Panc1 (cell line): ENCODE results near the gene PAPSS2. TPM values are rescaled to one million over a fixed set of nuclear protein-coding genes. Genes with fewer than 3 reads are reported as not detected.

Experiments used
- ATAC-seq: fragments of 200-7000 bp; cut with Tn5 transposase; 2 replicates; pipeline ENCODE4 v1.9.1; 2020; ENCODE audit warnings: mild to moderate bottlenecking, moderate library complexity
- BruUV-seq: library from RNA; stranded (reverse); fragments of 400-500 nt; replicated peaks from 2 replicates; lab custom pipeline; 2021; lab: Mats Ljungman, UMichigan
- CTCF ChIA-PET: fragments of 300-600 bp; sonication (Branson Sonifier 250); formaldehyde crosslinking; loops from one replicate; lab custom pipeline; 2022; ENCODE audit warnings: antibody characterized with exemption; lab: Charles Lee
- POLR2A ChIA-PET: fragments of 300-600 bp; sonication (Branson Sonifier 250); formaldehyde crosslinking; loops from one replicate; lab custom pipeline; 2022; ENCODE audit warnings: antibody characterized with exemption; lab: Charles Lee
- DNase-seq: peaks from one replicate; pipeline ENCODE4 v3.0.0-alpha.2; 2010; ENCODE audit warnings: low read depth, low spot score
- H3K27ac ChIP-seq: 2 replicates; pipeline ENCODE4 v1.5.1; 2011; ENCODE audit warnings: mild to moderate bottlenecking, low read length, inconsistent platforms
- H3K27me3 ChIP-seq: fragments of 200-500 bp; sonication (Bioruptor generic); 2 replicates; pipeline ENCODE4 v1.6.0; 2014; ENCODE audit warnings: low read length, inconsistent platforms; ENCODE audit not compliant: control insufficient read depth, insufficient read depth
- H3K36me3 ChIP-seq: fragments of 200-500 bp; sonication (Bioruptor generic); 2 replicates; pipeline ENCODE4 v1.5.1; 2014; ENCODE audit warnings: inconsistent platforms, mild to moderate bottlenecking, low read length, moderate library complexity; ENCODE audit not compliant: control insufficient read depth, insufficient read depth
- H3K4me1 ChIP-seq: 2 replicates; pipeline ENCODE4 v1.5.1; 2011; ENCODE audit warnings: inconsistent platforms, mild to moderate bottlenecking, low read length, moderate library complexity; ENCODE audit not compliant: control insufficient read depth, insufficient read depth
- H3K4me3 ChIP-seq, 2 experiments: 2 replicates each; pipeline ENCODE4 v1.5.1; 2011 to 2012; ENCODE audit warnings: low read depth in 2 of 2, low read length in 2 of 2, mild to moderate bottlenecking in 2 of 2, inconsistent platforms in 1 of 2, moderate library complexity in 1 of 2
- H3K9me3 ChIP-seq: fragments of 200-500 bp; sonication (Bioruptor generic); 2 replicates; pipeline ENCODE4 v1.5.1; 2014; ENCODE audit warnings: low read depth, mild to moderate bottlenecking, inconsistent platforms, low read length, moderate library complexity; ENCODE audit not compliant: control insufficient read depth, insufficient read depth
- CTCF ChIP-seq: fragments of 450-650 bp; IDR thresholded peaks from 2 replicates; pipeline ENCODE4 v1.5.1; 2017; ENCODE audit warnings: mild to moderate bottlenecking
- POLR2AphosphoS5 ChIP-seq: IDR thresholded peaks from 2 replicates; pipeline ENCODE4 v1.6.1; 2012; ENCODE audit warnings: mild to moderate bottlenecking, low read depth, low read length, moderate library complexity
- SIN3A ChIP-seq: IDR thresholded peaks from 2 replicates; pipeline ENCODE4 v1.6.1; 2012; ENCODE audit warnings: low read depth, mild to moderate bottlenecking, low read length, moderate library complexity, borderline replicate concordance; ENCODE audit not compliant: insufficient read depth
- TCF7L2 ChIP-seq: IDR thresholded peaks from 2 replicates; pipeline ENCODE4 v1.6.1; 2011; ENCODE audit warnings: mild to moderate bottlenecking, low read depth, low read length, inconsistent platforms
- in situ Hi-C: cut with HindIII; loops from 2 replicates; pipeline ENCODE4 v1.10.0; 2016; ENCODE audit warnings: low sequenced_read_pairs, low pct_unique_long_range_greater_than_20kb
- intact Hi-C: fragments of 100-400 bp; cut with micrococcal nuclease; formaldehyde crosslinking; loops from one replicate; pipeline ENCODE4 v1.10.0; 2022; ENCODE audit not compliant: unreplicated experiment
- total RNA-seq: library from RNA; stranded (reverse); gene quantifications from one replicate; pipeline ENCODE4 v1.2.1, GENCODE V29; 2021; ENCODE audit not compliant: unreplicated experiment
- TF ChIP-seq, protein P1 (sequence below), 2 experiments: IDR thresholded peaks; 2 replicates each; pipeline ENCODE4 v1.6.1; 2011 to 2012; ENCODE audit warnings: low read depth in 2 of 2, control low read depth in 1 of 2, low read length in 1 of 2, mild to moderate bottlenecking in 1 of 2, moderate library complexity in 1 of 2; ENCODE audit not compliant: insufficient read depth in 1 of 2

The PAPSS2 gene
- total RNA-seq, 1 experiment from 2014 or later = 17.1 TPM

DNA sequence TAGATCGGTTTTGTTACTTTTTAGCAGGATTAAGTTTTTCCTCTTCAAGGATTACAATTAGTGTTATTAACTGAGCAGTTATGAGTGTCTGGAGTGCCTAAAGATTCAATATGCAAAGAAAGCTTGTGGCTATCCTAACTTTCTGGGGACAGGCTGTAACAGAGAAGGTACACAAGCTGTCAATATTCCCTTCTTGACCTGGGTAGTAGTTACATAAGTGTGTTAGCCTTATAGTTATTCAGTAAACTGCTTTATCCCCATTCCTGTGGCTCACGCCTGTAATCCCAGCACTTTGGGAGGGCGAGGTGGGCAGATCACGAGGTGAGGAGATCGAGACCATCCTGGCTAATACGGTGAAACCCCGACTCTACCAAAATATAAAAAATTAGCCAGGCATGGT lies 126.7 kb downstream of the PAPSS2 start:
- H3K27ac ChIP-seq = no peak overlapping the region
- peaks cover 38% of the 10 kb centered on the region for H3K36me3 ChIP-seq
- no TSS peak for BruUV-seq
- CTCF ChIA-PET = no interaction called here
- POLR2A ChIA-PET = interaction anchor here (0.5 kb wide), 1 partner anchor 12 kb away, joined by 3 read pairs; no protein-coding TSS in a partner anchor
- no peaks in the 10 kb centered on the region for H3K9me3 ChIP-seq
- intact Hi-C loops (no loop called here), in situ Hi-C loops (no loop called here)
- no peak for ATAC-seq
- no peaks in the 10 kb centered on the region for H3K4me1 ChIP-seq
- no peak overlapping the region for H3K4me3 ChIP-seq
- no peaks in the 10 kb centered on the region for H3K27me3 ChIP-seq
- TF ChIP-seq CTCF (no peak), SIN3A (no peak), POLR2AphosphoS5 (no peak), TCF7L2 (no peak)
- TF ChIP-seq, protein P1, sequence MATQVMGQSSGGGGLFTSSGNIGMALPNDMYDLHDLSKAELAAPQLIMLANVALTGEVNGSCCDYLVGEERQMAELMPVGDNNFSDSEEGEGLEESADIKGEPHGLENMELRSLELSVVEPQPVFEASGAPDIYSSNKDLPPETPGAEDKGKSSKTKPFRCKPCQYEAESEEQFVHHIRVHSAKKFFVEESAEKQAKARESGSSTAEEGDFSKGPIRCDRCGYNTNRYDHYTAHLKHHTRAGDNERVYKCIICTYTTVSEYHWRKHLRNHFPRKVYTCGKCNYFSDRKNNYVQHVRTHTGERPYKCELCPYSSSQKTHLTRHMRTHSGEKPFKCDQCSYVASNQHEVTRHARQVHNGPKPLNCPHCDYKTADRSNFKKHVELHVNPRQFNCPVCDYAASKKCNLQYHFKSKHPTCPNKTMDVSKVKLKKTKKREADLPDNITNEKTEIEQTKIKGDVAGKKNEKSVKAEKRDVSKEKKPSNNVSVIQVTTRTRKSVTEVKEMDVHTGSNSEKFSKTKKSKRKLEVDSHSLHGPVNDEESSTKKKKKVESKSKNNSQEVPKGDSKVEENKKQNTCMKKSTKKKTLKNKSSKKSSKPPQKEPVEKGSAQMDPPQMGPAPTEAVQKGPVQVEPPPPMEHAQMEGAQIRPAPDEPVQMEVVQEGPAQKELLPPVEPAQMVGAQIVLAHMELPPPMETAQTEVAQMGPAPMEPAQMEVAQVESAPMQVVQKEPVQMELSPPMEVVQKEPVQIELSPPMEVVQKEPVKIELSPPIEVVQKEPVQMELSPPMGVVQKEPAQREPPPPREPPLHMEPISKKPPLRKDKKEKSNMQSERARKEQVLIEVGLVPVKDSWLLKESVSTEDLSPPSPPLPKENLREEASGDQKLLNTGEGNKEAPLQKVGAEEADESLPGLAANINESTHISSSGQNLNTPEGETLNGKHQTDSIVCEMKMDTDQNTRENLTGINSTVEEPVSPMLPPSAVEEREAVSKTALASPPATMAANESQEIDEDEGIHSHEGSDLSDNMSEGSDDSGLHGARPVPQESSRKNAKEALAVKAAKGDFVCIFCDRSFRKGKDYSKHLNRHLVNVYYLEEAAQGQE (IDR thresholded peaks at IDR 0.05; ENCODE audit: insufficient read depth in 1 of 2, low read depth in 2 of 2, low read length in 1 of 2) = no peak
- DNase-seq = no peak

GRCh38 chr10:87790185-87790584 lies 130.5 kb downstream of the PAPSS2 start:
- Histone ChIP-seq H3K4me3 (no peak overlapping the region), H3K27me3 (no peaks in the 10 kb centered on the region), H3K36me3 (peaks cover 36% of the 10 kb centered on the region), H3K9me3 (no peaks in the 10 kb centered on the region), H3K4me1 (no peaks in the 10 kb centered on the region), H3K27ac (no peak overlapping the region)
- CTCF ChIA-PET = no interaction called here
- POLR2A ChIA-PET = no interaction called here
- ATAC-seq (no peak), DNase-seq (no peak)
- TF ChIP-seq TCF7L2 (no peak), SIN3A (no peak), POLR2AphosphoS5 (no peak), CTCF (no peak)
- TF ChIP-seq, protein P1 (IDR thresholded peaks at IDR 0.05; ENCODE audit: insufficient read depth in 1 of 2, low read depth in 2 of 2, low read length in 1 of 2) = no peak
- in situ Hi-C loops = no loop called here
- no TSS peak for BruUV-seq
- intact Hi-C loops = no loop called here
